SU-DHL-6 (cell line): ENCODE results near the gene ZNF792.

Experiments used
- H2AFZ ChIP-seq: fragments of 200-600 bp; sonication (generic); 2 replicates; pipeline ENCODE4 v1.6.1; 2014; ENCODE audit warnings: low read depth, mild to moderate bottlenecking, moderate library complexity, mixed read lengths, antibody characterized with exemption, low read length; ENCODE audit not compliant: severe bottlenecking
- H3F3A ChIP-seq: fragments of 200-600 bp; shearing (Covaris generic); 2 replicates; pipeline ENCODE4 v1.6.0; 2016; ENCODE audit warnings: antibody characterized with exemption, mild to moderate bottlenecking; ENCODE audit not compliant: insufficient read depth
- H3K27ac ChIP-seq: fragments of 200-600 bp; sonication (generic); 2 replicates; pipeline ENCODE4 v1.5.1; 2016; ENCODE audit warnings: low read depth, mild to moderate bottlenecking, low read length, moderate library complexity, mixed read lengths
- H3K27me3 ChIP-seq: fragments of 200-600 bp; sonication (generic), shearing (Covaris generic); 2 replicates; pipeline ENCODE4 v1.6.0; 2014; ENCODE audit warnings: mild to moderate bottlenecking, low read length
- H3K36me3 ChIP-seq: fragments of 200-600 bp; sonication (generic); 2 replicates; pipeline ENCODE4 v1.6.1; 2014; ENCODE audit warnings: mild to moderate bottlenecking, low read length, mixed read lengths
- H3K4me2 ChIP-seq: fragments of 300-600, 200-600 bp; shearing (Covaris generic), sonication (generic); 2 replicates; pipeline ENCODE4 v1.6.0; 2014; ENCODE audit warnings: low read length, low read depth, mild to moderate bottlenecking; ENCODE audit not compliant: poor library complexity, severe bottlenecking
- H3K4me3 ChIP-seq: fragments of 200-600 bp; sonication (generic); 2 replicates; pipeline ENCODE4 v1.5.1; 2014; ENCODE audit warnings: antibody characterized with exemption, low read length, mild to moderate bottlenecking, mixed read lengths; ENCODE audit not compliant: insufficient read depth, poor library complexity, severe bottlenecking
- H3K79me2 ChIP-seq: fragments of 200-600 bp; sonication (generic); 2 replicates; pipeline ENCODE4 v1.6.1; 2014; ENCODE audit warnings: mild to moderate bottlenecking, low read length, moderate library complexity; ENCODE audit not compliant: insufficient read depth
- H3K9ac ChIP-seq: fragments of 200-600 bp; sonication (generic); 2 replicates; pipeline ENCODE4 v1.7.0; 2014; ENCODE audit warnings: mild to moderate bottlenecking, low read length
- H3K9me2 ChIP-seq: fragments of 200-600 bp; sonication (generic); replicated peaks from 2 replicates; pipeline ENCODE4 v1.6.1; 2014; ENCODE audit warnings: low read length; ENCODE audit not compliant: insufficient read depth
- H3K9me3 ChIP-seq: fragments of 200-600 bp; sonication (generic); 2 replicates; pipeline ENCODE4 v1.6.1; 2014; ENCODE audit warnings: low read length, mixed read lengths; ENCODE audit not compliant: insufficient read depth
- H4K20me1 ChIP-seq: fragments of 200-600 bp; sonication (generic); 2 replicates; pipeline ENCODE4 v1.6.1; 2014; ENCODE audit warnings: low read depth, mild to moderate bottlenecking, antibody characterized with exemption, low read length, moderate library complexity, mixed read lengths
- CTCF ChIP-seq: fragments of 200-600 bp; sonication (generic); IDR thresholded peaks from one replicate; pipeline ENCODE4 v1.5.1; 2017; ENCODE audit warnings: antibody characterized with exemption, mild to moderate bottlenecking, low read length, moderate library complexity; ENCODE audit not compliant: insufficient read depth, poor library complexity, severe bottlenecking
- EZH2phosphoT487 ChIP-seq: fragments of 200-600 bp; sonication (generic), shearing (Covaris generic); conservative IDR thresholded peaks from 2 replicates; pipeline ENCODE4 v1.6.1; 2018; ENCODE audit warnings: mild to moderate bottlenecking, antibody characterized with exemption, low read length, moderate library complexity, mixed read lengths

Gene ZNF792

GRCh38 chr19:34910770-34911169 is 53.3 kb downstream of the ZNF792 start:
- Histone ChIP-seq H3K9me2 (no peaks in the 10 kb centered on the region), H4K20me1 (no peaks in the 10 kb centered on the region), H3K27ac (no peak overlapping the region), H3K79me2 (no peaks in the 10 kb centered on the region), H3K4me3 (no peak overlapping the region), H3K9ac (no peak overlapping the region), H3K4me2 (no peak overlapping the region), H3F3A (no peaks in the 10 kb centered on the region), H3K27me3 (no peaks in the 10 kb centered on the region), H2AFZ (no peak overlapping the region), H3K36me3 (no peaks in the 10 kb centered on the region), H3K9me3 (no peaks in the 10 kb centered on the region)
- TF ChIP-seq CTCF: no peak
- no peak for TF ChIP-seq EZH2phosphoT487
